A673 (cell line): ENCODE results near the gene DLG5. TPM values are rescaled to one million over a fixed set of nuclear protein-coding genes. Genes with fewer than 3 reads are reported as not detected.
A peak's percentile ranks its signal among the peaks of the same experiment; 100 is the strongest.

Experiments
- BruUV-seq: library from RNA; stranded (reverse); fragments of 400-500 nt; replicated peaks from 2 replicates; lab custom pipeline; 2021; lab: Mats Ljungman, UMichigan
- CTCF ChIA-PET: fragments of 300-600 bp; sonication (Branson Sonifier 250); formaldehyde crosslinking; loops from one replicate; lab custom pipeline; 2022; ENCODE audit warnings: antibody characterized with exemption; lab: Charles Lee
- POLR2A ChIA-PET: fragments of 300-600 bp; sonication (Branson Sonifier 250); formaldehyde crosslinking; loops from one replicate; lab custom pipeline; 2022; ENCODE audit warnings: antibody characterized with exemption; ENCODE audit not compliant: low non-redundant PET; lab: Charles Lee
- DNase-seq: peaks from one replicate; pipeline ENCODE4 v3.0.0-alpha.2; 2015; ENCODE audit warnings: low spot score
- H3K27ac ChIP-seq: fragments of 200-600 bp; sonication (generic); 2 replicates; pipeline ENCODE4 v1.5.1; 2016; ENCODE audit warnings: mixed run types, low read depth, mild to moderate bottlenecking, mixed read lengths, antibody characterized with exemption, low read length; ENCODE audit not compliant: poor library complexity, severe bottlenecking
- H3K27me3 ChIP-seq: fragments of 200-600 bp; sonication (generic); replicated peaks from 2 replicates; pipeline ENCODE4 v1.6.1; 2017; ENCODE audit warnings: mixed run types, low read depth, mild to moderate bottlenecking, mixed read lengths, antibody characterized with exemption, low read length; ENCODE audit not compliant: insufficient read depth, poor library complexity
- H3K36me3 ChIP-seq: fragments of 200-600 bp; sonication (generic); 2 replicates; pipeline ENCODE4 v1.6.1; 2016; ENCODE audit warnings: mixed run types, mild to moderate bottlenecking, mixed read lengths, antibody characterized with exemption, low read length; ENCODE audit not compliant: insufficient read depth, poor library complexity, severe bottlenecking
- H3K4me1 ChIP-seq: fragments of 200-600 bp; sonication (generic); 2 replicates; pipeline ENCODE4 v1.6.1; 2017; ENCODE audit warnings: mixed run types, mild to moderate bottlenecking, mixed read lengths, antibody characterized with exemption, low read length; ENCODE audit not compliant: insufficient read depth, poor library complexity, severe bottlenecking
- H3K4me3 ChIP-seq: fragments of 200-600 bp; sonication (generic); 2 replicates; pipeline ENCODE4 v1.5.1; 2016; ENCODE audit warnings: low read depth, mixed run types, mild to moderate bottlenecking, mixed read lengths, low read length; ENCODE audit not compliant: poor library complexity, severe bottlenecking
- H3K9me3 ChIP-seq: fragments of 200-600 bp; sonication (generic); 2 replicates; pipeline ENCODE4 v1.6.1; 2016; ENCODE audit warnings: mixed run types, low read depth, mild to moderate bottlenecking, mixed read lengths, antibody characterized with exemption, low read length; ENCODE audit not compliant: poor library complexity, severe bottlenecking
- EZH2 ChIP-seq: fragments of 200-600 bp; sonication (generic); IDR thresholded peaks from 2 replicates; pipeline ENCODE4 v1.6.1; 2017; ENCODE audit warnings: borderline replicate concordance, low read depth, mild to moderate bottlenecking, mixed read lengths, antibody characterized with exemption, low read length; ENCODE audit not compliant: poor library complexity, severe bottlenecking
- intact Hi-C: fragments of 100-400 bp; cut with micrococcal nuclease; formaldehyde crosslinking; loops from one replicate; pipeline ENCODE4 v1.10.0; 2022; ENCODE audit not compliant: unreplicated experiment
- total RNA-seq: library from RNA; stranded (reverse); gene quantifications from 2 replicates; pipeline ENCODE4 v1.2.3, GENCODE V29; 2021
- TF ChIP-seq, protein P1 (sequence below): fragments of 300-800, 200-600 bp; sonication (generic); conservative IDR thresholded peaks from 2 replicates; pipeline ENCODE4 v1.5.1; 2017; ENCODE audit warnings: low read depth, mild to moderate bottlenecking, antibody characterized with exemption, low read length, moderate library complexity, mixed read lengths

Gene DLG5
- total RNA-seq, 1 experiment from 2014 or later: 44.0 TPM

DNA sequence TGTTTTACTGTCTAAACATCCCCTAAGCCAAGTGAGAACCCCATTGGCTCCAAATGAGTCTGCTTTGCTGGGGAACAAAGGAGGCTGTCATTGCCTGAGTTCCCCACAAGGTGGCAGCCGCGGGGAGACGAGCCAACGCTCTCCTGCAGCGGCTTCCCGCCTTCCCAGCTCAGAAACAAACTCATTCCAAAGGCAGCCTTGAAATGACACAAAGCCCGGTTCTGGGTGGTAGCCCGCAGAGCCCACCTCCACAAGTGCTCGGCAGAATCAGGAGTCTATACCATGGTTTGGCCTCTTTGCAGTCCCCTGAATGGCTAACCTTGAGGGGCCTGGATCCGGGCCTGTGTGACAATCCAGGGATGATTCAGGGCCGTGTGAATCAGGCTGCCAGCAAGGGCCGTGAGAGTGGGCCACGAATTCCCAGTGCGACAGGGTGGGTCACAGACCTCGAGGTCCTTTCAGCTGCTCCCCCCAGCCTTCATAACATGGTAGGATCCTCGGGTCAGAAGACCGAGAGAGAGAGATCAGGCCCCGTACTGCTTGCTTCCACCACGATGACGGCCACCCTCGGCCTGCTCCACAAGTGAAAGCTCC is 79.7 kb downstream of the DLG5 start:
- Histone ChIP-seq H3K9me3 (no peaks in the 10 kb centered on the region), H3K4me1 (peaks cover 16% of the 10 kb centered on the region), H3K36me3 (no peaks in the 10 kb centered on the region), H3K4me3 (no peak overlapping the region), H3K27me3 (no peaks in the 10 kb centered on the region), H3K27ac (peak overlapping the region; percentile 58)
- intact Hi-C loops: loop anchor here (1.0 to 2.0 kb wide), 3 partner anchors 78 to 182 kb away; partner anchors contain the start of gene POLR3A
- ChIA-PET CTCF (interaction anchor here (0.6 to 1.0 kb wide), 7 partner anchors 10 to 139 kb away, joined by 3 to 9 read pairs (median 3); no protein-coding TSS in a partner anchor), POLR2A (no interaction called here)
- no peak for TF ChIP-seq EZH2
- TF ChIP-seq, protein P1, sequence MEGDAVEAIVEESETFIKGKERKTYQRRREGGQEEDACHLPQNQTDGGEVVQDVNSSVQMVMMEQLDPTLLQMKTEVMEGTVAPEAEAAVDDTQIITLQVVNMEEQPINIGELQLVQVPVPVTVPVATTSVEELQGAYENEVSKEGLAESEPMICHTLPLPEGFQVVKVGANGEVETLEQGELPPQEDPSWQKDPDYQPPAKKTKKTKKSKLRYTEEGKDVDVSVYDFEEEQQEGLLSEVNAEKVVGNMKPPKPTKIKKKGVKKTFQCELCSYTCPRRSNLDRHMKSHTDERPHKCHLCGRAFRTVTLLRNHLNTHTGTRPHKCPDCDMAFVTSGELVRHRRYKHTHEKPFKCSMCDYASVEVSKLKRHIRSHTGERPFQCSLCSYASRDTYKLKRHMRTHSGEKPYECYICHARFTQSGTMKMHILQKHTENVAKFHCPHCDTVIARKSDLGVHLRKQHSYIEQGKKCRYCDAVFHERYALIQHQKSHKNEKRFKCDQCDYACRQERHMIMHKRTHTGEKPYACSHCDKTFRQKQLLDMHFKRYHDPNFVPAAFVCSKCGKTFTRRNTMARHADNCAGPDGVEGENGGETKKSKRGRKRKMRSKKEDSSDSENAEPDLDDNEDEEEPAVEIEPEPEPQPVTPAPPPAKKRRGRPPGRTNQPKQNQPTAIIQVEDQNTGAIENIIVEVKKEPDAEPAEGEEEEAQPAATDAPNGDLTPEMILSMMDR: peak; percentile 93
- no TSS peak for BruUV-seq
- DNase-seq: peak; percentile 88

DNA sequence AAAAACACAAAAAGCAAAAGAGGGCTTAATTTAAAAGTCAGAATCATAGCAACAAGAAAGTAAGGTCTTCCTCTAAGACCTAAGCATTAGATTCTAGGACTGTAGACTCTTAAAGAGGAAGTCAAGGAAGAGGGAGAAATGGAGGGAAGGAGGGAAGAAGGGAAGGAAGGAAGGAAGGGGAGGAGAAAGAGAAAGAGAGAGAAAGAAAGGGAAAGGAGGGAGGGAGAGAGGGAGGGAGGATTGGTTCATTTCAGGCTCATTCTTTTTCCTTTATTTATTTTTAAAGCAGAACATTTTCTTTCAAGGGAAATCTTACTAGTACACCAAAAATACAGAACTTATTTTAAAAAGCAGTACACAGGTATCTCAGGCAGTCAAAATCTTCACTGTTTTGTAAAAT is 81.1 kb downstream of the DLG5 start:
- no peaks in the 10 kb centered on the region for H3K27me3 ChIP-seq
- no peak overlapping the region for H3K4me3 ChIP-seq
- no peak for DNase-seq
- ChIA-PET CTCF (interaction anchor here (0.6 to 0.8 kb wide), 2 partner anchors 8 to 46 kb away, joined by 7 to 8 read pairs; no protein-coding TSS in a partner anchor), POLR2A (no interaction called here)
- no peak for TF ChIP-seq EZH2
- TF ChIP-seq, protein P1: no peak
- no TSS peak for BruUV-seq
- H3K27ac ChIP-seq: peak overlapping the region; percentile 41
- H3K9me3 ChIP-seq: no peaks in the 10 kb centered on the region
- peaks cover 16% of the 10 kb centered on the region for H3K4me1 ChIP-seq
- H3K36me3 ChIP-seq: no peaks in the 10 kb centered on the region
- intact Hi-C loops: no loop called here

DNA sequence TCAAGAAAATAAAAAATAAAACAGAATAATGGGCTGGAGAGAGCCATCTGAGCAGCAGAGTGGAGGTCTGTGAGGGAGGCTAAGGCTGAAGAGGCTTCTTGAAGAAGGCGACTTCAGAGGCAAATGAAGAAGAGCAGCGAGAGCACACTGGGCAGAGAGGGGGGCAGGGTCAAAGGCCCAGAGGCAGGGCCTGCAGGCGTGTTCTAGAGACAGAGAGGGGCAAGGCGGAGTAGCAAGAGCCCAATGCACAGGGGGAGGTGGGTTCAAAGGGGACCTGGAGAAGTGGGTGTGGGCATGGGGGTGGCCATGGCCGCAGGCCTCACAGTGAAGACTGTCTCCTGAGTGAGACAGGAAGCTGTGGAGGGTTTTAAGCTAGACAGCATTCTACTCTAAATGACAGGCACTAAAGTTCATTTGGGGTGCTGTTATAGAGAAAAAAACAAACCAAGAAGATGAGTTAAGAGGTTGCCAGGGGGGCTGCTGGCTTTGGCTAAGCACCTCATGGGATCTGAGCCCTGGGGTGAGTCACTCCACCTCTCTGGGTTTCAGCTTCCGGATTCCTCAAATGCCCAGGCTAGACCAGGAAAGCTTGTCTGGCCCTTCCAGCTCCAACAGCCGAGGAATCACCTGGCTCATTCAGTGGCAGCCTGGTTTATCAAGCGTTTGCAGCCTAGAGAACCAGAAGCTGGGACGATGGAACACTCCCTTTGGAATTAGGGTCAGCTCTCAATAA is 81.7 kb downstream of the DLG5 start:
- peak overlapping the region; percentile 41 for H3K27ac ChIP-seq
- no peaks in the 10 kb centered on the region for H3K9me3 ChIP-seq
- no peak for TF ChIP-seq EZH2
- TF ChIP-seq, protein P1: no peak
- BruUV-seq: no TSS peak
- no peaks in the 10 kb centered on the region for H3K27me3 ChIP-seq
- intact Hi-C loops: no loop called here
- DNase-seq: peak; percentile 58
- no peaks in the 10 kb centered on the region for H3K36me3 ChIP-seq
- peaks cover 16% of the 10 kb centered on the region for H3K4me1 ChIP-seq
- CTCF ChIA-PET: interaction anchor here (0.6 to 0.8 kb wide), 2 partner anchors 8 to 46 kb away, joined by 7 to 8 read pairs; no protein-coding TSS in a partner anchor
- POLR2A ChIA-PET: no interaction called here
- no peak overlapping the region for H3K4me3 ChIP-seq
